ENCODE results near the gene MLLT10.

The MLLT10 gene

GRCh38 chr10:21533467-21534279 lies at the start of gene MLLT10:
TSS of gene MLLT10 (plus strand) at chr10:21534232. CDS start at chr10:21534645, 413 bp downstream.
- peak; percentile 92 for DNase-seq (ENCODE audit: low read depth, low spot score)

- no peak for DNase-seq (ENCODE audit: low read depth, low spot score)
Observed at GRCh38 chr10:21487416-21488180, 46.4 kb upstream of the MLLT10 start.

GRCh38 chr10:21488246-21488956 lies 45.6 kb upstream of the MLLT10 start:
- no peak for DNase-seq (ENCODE audit: low read depth, low spot score)

- no peak for DNase-seq (ENCODE audit: low read depth, low spot score)
Observed at GRCh38 chr10:21488957-21489446, 45.0 kb upstream of the MLLT10 start.

- DNase-seq (ENCODE audit: low read depth, low spot score): no peak
Observed at GRCh38 chr10:21490028-21490710, 43.9 kb upstream of the MLLT10 start.

- no peak for DNase-seq (ENCODE audit: low read depth, low spot score)
Observed at GRCh38 chr10:21490711-21491105, 43.3 kb upstream of the MLLT10 start.

GRCh38 chr10:21492421-21492820 lies 41.6 kb upstream of the MLLT10 start:
- no peak for DNase-seq (ENCODE audit: low read depth, low spot score)

- no peak for DNase-seq (ENCODE audit: low read depth, low spot score)
Observed at GRCh38 chr10:21493784-21494183, 40.2 kb upstream of the MLLT10 start.

GRCh38 chr10:21494191-21495001 lies 39.6 kb upstream of the MLLT10 start:
- DNase-seq (ENCODE audit: low read depth, low spot score): peak; percentile 53

- no peak for DNase-seq (ENCODE audit: low read depth, low spot score)
Observed at GRCh38 chr10:21495002-21495751, 38.9 kb upstream of the MLLT10 start.

- peak; percentile 96 for DNase-seq (ENCODE audit: low read depth, low spot score)
Observed at GRCh38 chr10:21495752-21496342, 38.2 kb upstream of the MLLT10 start.

GRCh38 chr10:21496343-21497176 lies 37.5 kb upstream of the MLLT10 start:
- peak; percentile 58 for DNase-seq (ENCODE audit: low read depth, low spot score)

- peak; percentile 82 for DNase-seq (ENCODE audit: low read depth, low spot score)
Observed at GRCh38 chr10:21497177-21497807, 36.7 kb upstream of the MLLT10 start.

- no peak for DNase-seq (ENCODE audit: low read depth, low spot score)
Observed at GRCh38 chr10:21498377-21498776, 35.7 kb upstream of the MLLT10 start.

GRCh38 chr10:21498986-21499385 lies 35.0 kb upstream of the MLLT10 start:
- no peak for DNase-seq (ENCODE audit: low read depth, low spot score)

GRCh38 chr10:21499701-21500577 lies 34.1 kb upstream of the MLLT10 start:
- peak; percentile 92 for DNase-seq (ENCODE audit: low read depth, low spot score)

GRCh38 chr10:21500578-21500910 lies 33.5 kb upstream of the MLLT10 start:
- DNase-seq (ENCODE audit: low read depth, low spot score): no peak
